Endometrial microvascular endothelial cells (primary cell): ENCODE results near the gene DCLK1. TPM values are rescaled to one million over a fixed set of nuclear protein-coding genes. Genes with fewer than 3 reads are reported as not detected.
"Not testable (repeated sequence)": the region's sequence is repeated elsewhere in the genome, so short reads cannot be mapped to it uniquely, and the experiment has no call there.

ENCODE experiments used
- in situ Hi-C: cut with HindIII; loops from 2 replicates; pipeline ENCODE4 v1.10.0; 2017; ENCODE audit warnings: low sequenced_read_pairs, low pct_unique_long_range_greater_than_20kb; ENCODE audit errors: inconsistent ontology term
- total RNA-seq: library from RNA; depleted of rRNA; stranded (reverse); fragments of >200 nt; gene quantifications from one replicate; pipeline ENCODE4 v1.2.3, GENCODE V29; 2015; ENCODE audit errors: inconsistent ontology term

The DCLK1 gene
- total RNA-seq, 1 donor from 2014 or later: 43.5 TPM

- in situ Hi-C loops: no loop called here
Measured at GRCh38 chr13:36096461-36097416, 34.4 kb downstream of the DCLK1 start.

GRCh38 chr13:36094478-36094877, 36.7 kb downstream of the DCLK1 start:
- in situ Hi-C loops: no loop called here

- in situ Hi-C loops: no loop called here
Measured at GRCh38 chr13:36090592-36090991, 40.6 kb downstream of the DCLK1 start.

GRCh38 chr13:36089130-36089647, 42.0 kb downstream of the DCLK1 start:
- in situ Hi-C loops: no loop called here

- in situ Hi-C loops: no loop called here
Measured at GRCh38 chr13:36088463-36088862, 42.7 kb downstream of the DCLK1 start.

- in situ Hi-C loops: no loop called here
Measured at GRCh38 chr13:36088001-36088400, 43.2 kb downstream of the DCLK1 start.

- in situ Hi-C loops: no loop called here
Measured at GRCh38 chr13:36086117-36086516, 45.1 kb downstream of the DCLK1 start.

GRCh38 chr13:36084131-36084530, 47.1 kb downstream of the DCLK1 start:
- in situ Hi-C loops: no loop called here

GRCh38 chr13:36082806-36083205, 48.4 kb downstream of the DCLK1 start:
- in situ Hi-C loops: no loop called here

GRCh38 chr13:36082396-36082795, 48.8 kb downstream of the DCLK1 start:
- in situ Hi-C loops: no loop called here

GRCh38 chr13:36076211-36076610, 55.0 kb downstream of the DCLK1 start:
- in situ Hi-C loops: no loop called here

GRCh38 chr13:36074659-36075058, 56.5 kb downstream of the DCLK1 start:
- in situ Hi-C loops: no loop called here

- in situ Hi-C loops: no loop called here
Measured at GRCh38 chr13:36072152-36072935, 58.8 kb downstream of the DCLK1 start.

GRCh38 chr13:36070504-36071192, 60.5 kb downstream of the DCLK1 start:
- in situ Hi-C loops: not testable (repeated sequence)

GRCh38 chr13:36069881-36070366, 61.3 kb downstream of the DCLK1 start:
- in situ Hi-C loops: no loop called here

- in situ Hi-C loops: no loop called here
Measured at GRCh38 chr13:36068991-36069390, 62.2 kb downstream of the DCLK1 start.

- in situ Hi-C loops: no loop called here
Measured at GRCh38 chr13:36068566-36068965, 62.6 kb downstream of the DCLK1 start.

GRCh38 chr13:36067746-36068381, 63.3 kb downstream of the DCLK1 start:
- in situ Hi-C loops: no loop called here
